Activated CD4-positive, alpha-beta T cell treated with anti-CD3 and anti-CD28 coated beads, Interleukin-2, amount 10 ng/mL, durations not matched to agents 7 days and 5 days (primary cell): ENCODE measurements around the gene ADAMTS19. TPM values are rescaled to one million over a fixed set of nuclear protein-coding genes. Genes with fewer than 3 reads are reported as not detected.
A peak's percentile ranks its signal among the peaks of the same experiment; 100 is the strongest.

ENCODE experiments used
- CTCF ChIA-PET: fragments of 350-600 bp; sonication (Branson Sonifier 250); formaldehyde crosslinking; loops from one replicate; lab custom pipeline; 2021; ENCODE audit warnings: antibody characterized with exemption; lab: Charles Lee
- POLR2A ChIA-PET: fragments of 350-600 bp; sonication (Branson Sonifier 250); formaldehyde crosslinking; loops from one replicate; lab custom pipeline; 2021; ENCODE audit warnings: antibody characterized with exemption; lab: Charles Lee
- DNase-seq: peaks from one replicate; pipeline ENCODE4 v3.0.0-alpha.2; 2020
- H3K27ac Mint-ChIP-seq: one replicate; pipeline ENCODE4 v1.8.0; 2021; ENCODE audit warnings: mild to moderate bottlenecking, moderate library complexity, mixed read lengths
- H3K27me3 Mint-ChIP-seq: one replicate; pipeline ENCODE4 v1.8.0; 2021; ENCODE audit warnings: mixed read lengths
- H3K36me3 Mint-ChIP-seq: one replicate; pipeline ENCODE4 v1.8.0; 2021; ENCODE audit warnings: low read depth, mixed read lengths
- H3K4me1 Mint-ChIP-seq: one replicate; pipeline ENCODE4 v1.8.0; 2021; ENCODE audit warnings: mixed read lengths
- H3K4me3 Mint-ChIP-seq: one replicate; pipeline ENCODE4 v1.8.0; 2021; ENCODE audit warnings: mild to moderate bottlenecking, moderate library complexity, mixed read lengths
- H3K9me3 Mint-ChIP-seq: one replicate; pipeline ENCODE4 v1.8.0; 2021; ENCODE audit warnings: mixed read lengths
- total RNA-seq, 2 experiments: library from RNA; stranded (reverse); gene quantifications; one replicate each; pipeline ENCODE4 v1.2.3, GENCODE V29; 2021

ADAMTS19 gene
- total RNA-seq, 2 experiments from 2014 or later, result not detected

- no peaks in the 10 kb centered on the region for H3K9me3 Mint-ChIP-seq
- ChIA-PET POLR2A (no interaction called here), CTCF (no interaction called here)
- H3K4me3 Mint-ChIP-seq, result no peak overlapping the region
- no peak for DNase-seq
- peaks cover 2% of the 10 kb centered on the region for H3K27me3 Mint-ChIP-seq
- no peak overlapping the region for H3K27ac Mint-ChIP-seq
- H3K4me1 Mint-ChIP-seq, result no peaks in the 10 kb centered on the region
- H3K36me3 Mint-ChIP-seq, result no peaks in the 10 kb centered on the region
Observed at GRCh38 chr5:129739773-129740172, 279.7 kb downstream of the ADAMTS19 start.

- ChIA-PET POLR2A (no interaction called here), CTCF (interaction anchor here (0.9 kb wide), 1 partner anchor 13 kb away, joined by 3 read pairs; no protein-coding TSS in a partner anchor)
- no peaks in the 10 kb centered on the region for H3K36me3 Mint-ChIP-seq
- H3K4me1 Mint-ChIP-seq, result no peaks in the 10 kb centered on the region
- H3K27ac Mint-ChIP-seq, result no peak overlapping the region
- no peak for DNase-seq
- H3K4me3 Mint-ChIP-seq, result no peak overlapping the region
- H3K27me3 Mint-ChIP-seq, result peaks cover 2% of the 10 kb centered on the region
- H3K9me3 Mint-ChIP-seq, result no peaks in the 10 kb centered on the region
Observed at GRCh38 chr5:129743541-129744187, 283.6 kb downstream of the ADAMTS19 start.

- Mint-ChIP-seq H3K27me3 (no peaks in the 10 kb centered on the region), H3K27ac (no peak overlapping the region), H3K4me1 (no peaks in the 10 kb centered on the region), H3K36me3 (no peaks in the 10 kb centered on the region), H3K9me3 (no peaks in the 10 kb centered on the region), H3K4me3 (no peak overlapping the region)
- ChIA-PET CTCF (no interaction called here), POLR2A (no interaction called here)
- no peak for DNase-seq
Observed at GRCh38 chr5:129745997-129746396, 285.9 kb downstream of the ADAMTS19 start.

GRCh38 chr5:129746876-129747275 lies 286.8 kb downstream of the ADAMTS19 start:
- Mint-ChIP-seq H3K36me3 (no peaks in the 10 kb centered on the region), H3K4me3 (no peak overlapping the region), H3K27ac (no peak overlapping the region), H3K4me1 (no peaks in the 10 kb centered on the region), H3K27me3 (no peaks in the 10 kb centered on the region), H3K9me3 (no peaks in the 10 kb centered on the region)
- POLR2A ChIA-PET, result no interaction called here
- CTCF ChIA-PET, result no interaction called here
- no peak for DNase-seq

GRCh38 chr5:129747572-129748407 lies 287.7 kb downstream of the ADAMTS19 start, which contains the start of gene MINAR2:
TSS of gene MINAR2 (plus strand) at chr5:129748094. CDS start at chr5:129748191, 97 bp downstream.
- no peak within 1 kb of the TSS for H3K27ac Mint-ChIP-seq
- no peaks in the 10 kb centered on the region for H3K36me3 Mint-ChIP-seq
- H3K4me3 Mint-ChIP-seq, result no peak within 1 kb of the TSS
- no peaks in the 10 kb centered on the region for H3K4me1 Mint-ChIP-seq
- POLR2A ChIA-PET, result interaction anchor here (0.5 kb wide), 1 partner anchor 28 kb away, joined by 3 read pairs; no protein-coding TSS in a partner anchor
- H3K27me3 Mint-ChIP-seq, result no peaks in the 10 kb centered on the region
- DNase-seq, result no peak
- CTCF ChIA-PET, result no interaction called here
- no peaks in the 10 kb centered on the region for H3K9me3 Mint-ChIP-seq

GRCh38 chr5:129748913-129749880 lies 289.1 kb downstream of the ADAMTS19 start:
- CTCF ChIA-PET, result no interaction called here
- Mint-ChIP-seq H3K27me3 (peaks cover 2% of the 10 kb centered on the region), H3K36me3 (no peaks in the 10 kb centered on the region), H3K9me3 (no peaks in the 10 kb centered on the region), H3K4me3 (no peak overlapping the region), H3K4me1 (no peaks in the 10 kb centered on the region), H3K27ac (no peak overlapping the region)
- DNase-seq, result no peak
- POLR2A ChIA-PET, result no interaction called here

- CTCF ChIA-PET, result no interaction called here
- H3K27ac Mint-ChIP-seq, result no peak overlapping the region
- H3K4me3 Mint-ChIP-seq, result no peak overlapping the region
Observed at GRCh38 chr5:129760636-129761325, 300.7 kb downstream of the ADAMTS19 start.

GRCh38 chr5:129763651-129764050 lies 303.6 kb downstream of the ADAMTS19 start:
- Mint-ChIP-seq H3K9me3 (no peaks in the 10 kb centered on the region), H3K27me3 (no peaks in the 10 kb centered on the region), H3K36me3 (no peaks in the 10 kb centered on the region), H3K4me3 (no peak overlapping the region), H3K4me1 (no peaks in the 10 kb centered on the region), H3K27ac (no peak overlapping the region)
- ChIA-PET POLR2A (no interaction called here), CTCF (no interaction called here)
- no peak for DNase-seq

More at GRCh38 chr5:129760636-129761325, 300.7 kb downstream of the ADAMTS19 start:
- Mint-ChIP-seq H3K4me1 (no peaks in the 10 kb centered on the region), H3K9me3 (no peaks in the 10 kb centered on the region), H3K36me3 (no peaks in the 10 kb centered on the region), H3K27me3 (peaks cover 2% of the 10 kb centered on the region)
- DNase-seq, result no peak
- POLR2A ChIA-PET, result no interaction called here

- no peak overlapping the region for H3K4me3 Mint-ChIP-seq
- H3K36me3 Mint-ChIP-seq, result no peaks in the 10 kb centered on the region
- POLR2A ChIA-PET, result no interaction called here
- H3K4me1 Mint-ChIP-seq, result no peaks in the 10 kb centered on the region
- no peak for DNase-seq
- CTCF ChIA-PET, result interaction anchor here (0.7 kb wide), 1 partner anchor 1563 kb away, joined by 3 read pairs; no protein-coding TSS in a partner anchor
- no peaks in the 10 kb centered on the region for H3K9me3 Mint-ChIP-seq
- no peaks in the 10 kb centered on the region for H3K27me3 Mint-ChIP-seq
- H3K27ac Mint-ChIP-seq, result no peak overlapping the region
Observed at GRCh38 chr5:129766798-129767197, 306.7 kb downstream of the ADAMTS19 start.

- POLR2A ChIA-PET, result no interaction called here
- H3K4me3 Mint-ChIP-seq, result no peak overlapping the region
- peak; percentile 69 for DNase-seq
- CTCF ChIA-PET, result interaction anchor here (0.7 kb wide), 2 partner anchors 10 to 1032 kb away, joined by 3 read pairs; no protein-coding TSS in a partner anchor
- no peaks in the 10 kb centered on the region for H3K9me3 Mint-ChIP-seq
- H3K27ac Mint-ChIP-seq, result no peak overlapping the region
- H3K36me3 Mint-ChIP-seq, result no peaks in the 10 kb centered on the region
- H3K27me3 Mint-ChIP-seq, result no peaks in the 10 kb centered on the region
- no peaks in the 10 kb centered on the region for H3K4me1 Mint-ChIP-seq
Observed at GRCh38 chr5:129767927-129768380, 307.9 kb downstream of the ADAMTS19 start.

GRCh38 chr5:129768735-129769134 lies 308.6 kb downstream of the ADAMTS19 start:
- Mint-ChIP-seq H3K27me3 (no peaks in the 10 kb centered on the region), H3K27ac (no peak overlapping the region), H3K4me3 (no peak overlapping the region), H3K36me3 (no peaks in the 10 kb centered on the region), H3K4me1 (no peaks in the 10 kb centered on the region), H3K9me3 (no peaks in the 10 kb centered on the region)
- no peak for DNase-seq
- ChIA-PET POLR2A (no interaction called here), CTCF (no interaction called here)
